Activated T-cell treated with anti-CD3 and anti-CD28 coated beads for 4 hours (primary cell): ENCODE results near the gene CPD.

Source experiments
- DNase-seq: peaks from one replicate; pipeline ENCODE4 v3.0.0-alpha.2; 2020

The CPD gene

DNA sequence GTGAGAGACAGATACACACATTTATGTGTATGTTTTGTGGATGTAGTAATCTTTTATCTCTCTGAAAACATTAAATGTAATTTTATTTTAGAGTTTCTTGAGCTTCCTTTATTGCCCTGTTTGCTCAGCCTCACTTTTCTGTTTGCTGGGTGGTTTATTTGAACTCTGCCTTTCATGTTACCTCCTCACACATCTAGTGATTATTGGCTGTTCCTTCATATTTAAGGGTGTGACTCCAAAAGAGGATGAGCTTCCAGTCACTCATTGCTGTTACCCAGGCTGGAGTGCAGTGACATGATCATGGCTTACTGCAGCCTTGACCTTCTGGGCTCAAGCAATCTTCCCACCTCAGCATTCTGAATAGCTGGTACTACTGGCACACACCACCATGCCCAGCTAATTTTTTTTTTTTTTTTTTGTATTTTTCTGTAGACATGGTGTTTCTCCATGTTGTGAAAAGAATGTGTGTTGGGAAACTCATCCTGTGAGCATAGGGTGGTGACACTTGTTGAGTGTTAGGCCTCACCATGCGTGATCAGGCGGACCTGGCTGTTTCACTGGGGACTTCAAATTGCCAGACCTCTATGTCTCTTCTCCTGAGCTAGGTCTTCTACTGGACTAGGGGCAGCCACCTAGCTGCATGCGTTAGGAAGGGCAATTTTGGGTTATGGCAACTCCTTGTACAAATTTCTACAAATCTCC is 136.3 kb downstream of the CPD start:
- no peak for DNase-seq

- no peak for DNase-seq
Observed at GRCh38 chr17:30517786-30518185, 139.1 kb downstream of the CPD start.

GRCh38 chr17:30519166-30519565 is 140.4 kb downstream of the CPD start:
- no peak for DNase-seq
